Fibroblast of mammary gland (primary cell): Measurements from ENCODE around the gene GALE.
"Not testable (repeated sequence)": the region's sequence is repeated elsewhere in the genome, so short reads cannot be mapped to it uniquely, and the experiment has no call there.

Experiments used
- DNase-seq: peaks from one replicate; pipeline ENCODE4 v3.0.0-alpha.2; 2010; ENCODE audit warnings: low read depth
- H3K4me3 ChIP-seq: 2 replicates; pipeline ENCODE4 v1.5.1; 2011; ENCODE audit warnings: low read depth, mild to moderate bottlenecking, low read length, moderate library complexity; ENCODE audit not compliant: control insufficient read depth
- CTCF ChIP-seq: conservative IDR thresholded peaks from 2 replicates; pipeline ENCODE4 v1.5.1; 2011; ENCODE audit warnings: low read depth, low read length, inconsistent platforms; ENCODE audit not compliant: control insufficient read depth, insufficient read depth

The GALE gene

DNA sequence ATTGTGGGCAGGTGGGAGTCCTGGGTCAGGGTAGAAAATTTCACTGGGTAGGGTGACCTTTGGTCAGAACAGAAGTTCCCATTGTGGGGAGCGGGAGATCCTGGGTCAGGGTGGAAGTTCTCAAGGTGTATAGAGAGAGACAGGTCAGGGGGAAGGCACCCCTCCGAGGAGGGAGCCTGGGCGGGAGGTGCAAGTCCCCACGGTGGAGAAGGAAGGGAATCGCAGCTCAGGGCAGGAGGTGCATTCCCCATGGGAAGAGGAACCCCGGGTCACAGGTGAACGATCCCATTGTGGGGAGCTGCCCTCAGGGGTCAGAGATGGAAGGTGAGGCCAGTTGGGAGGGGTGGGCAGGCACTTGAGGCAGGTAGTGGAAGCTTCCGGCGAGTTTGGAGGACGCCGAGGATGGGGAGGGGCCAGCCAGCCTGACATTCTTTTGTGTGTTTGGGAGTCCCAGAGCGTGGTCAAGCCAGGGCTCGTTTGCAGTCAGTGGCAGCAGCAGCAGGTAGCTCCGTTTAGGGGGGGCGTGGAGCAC, 9.0 kb downstream of the GALE start:
- H3K4me3 ChIP-seq: peak overlapping the region; percentile 90
- no peak for DNase-seq
- no peak for TF ChIP-seq CTCF

DNA sequence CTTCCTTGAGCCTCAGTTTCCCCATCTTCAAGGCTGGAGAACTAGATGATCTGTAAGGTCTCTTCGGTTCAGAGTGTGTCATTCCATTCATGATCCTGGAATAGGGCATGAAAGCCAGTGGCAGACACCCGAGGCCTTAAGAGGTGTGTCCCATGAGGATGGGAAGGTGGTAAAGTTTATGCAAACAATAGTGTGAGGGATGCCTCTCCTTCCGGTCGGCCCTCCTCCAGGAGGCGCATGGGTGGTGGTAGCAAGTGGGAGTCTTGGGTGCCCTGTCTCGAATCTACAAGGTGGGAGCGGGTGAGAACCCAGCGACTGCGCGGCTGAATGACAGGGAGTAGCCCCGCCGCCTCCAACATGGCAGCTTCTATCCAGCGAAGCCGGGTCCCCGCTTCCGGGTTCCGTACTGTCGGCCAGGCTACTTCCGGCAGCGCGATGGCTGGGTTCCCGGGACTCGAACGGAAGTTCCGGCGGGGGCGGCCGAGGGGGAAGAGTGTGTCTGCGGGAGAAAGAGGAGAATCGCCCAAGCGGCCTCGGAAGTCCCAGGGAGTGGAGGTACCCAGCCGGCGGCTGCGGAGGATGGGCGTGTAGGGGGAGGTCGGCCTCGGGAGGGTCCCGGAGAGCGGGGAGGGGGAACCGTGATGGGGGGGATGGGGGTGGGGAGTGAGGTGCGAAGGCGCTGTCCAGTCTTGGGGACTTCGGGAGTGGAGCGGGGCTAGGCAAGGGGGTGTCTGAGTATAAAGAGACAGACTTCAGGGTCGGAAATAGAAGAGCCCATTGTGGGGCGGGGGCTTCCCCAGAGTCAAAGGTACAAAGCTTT, 9.6 kb downstream of the GALE start, which contains the start of gene LYPLA2:
Gene LYPLA2, plus strand, starts transcription at position 450 of the 820 bp plus-strand sequence. CDS start 1,538 bp downstream, outside the sequence.
- DNase-seq: peak; percentile 85
- no peak for TF ChIP-seq CTCF
- peak within 1 kb of the TSS; percentile 90 for H3K4me3 ChIP-seq

DNA sequence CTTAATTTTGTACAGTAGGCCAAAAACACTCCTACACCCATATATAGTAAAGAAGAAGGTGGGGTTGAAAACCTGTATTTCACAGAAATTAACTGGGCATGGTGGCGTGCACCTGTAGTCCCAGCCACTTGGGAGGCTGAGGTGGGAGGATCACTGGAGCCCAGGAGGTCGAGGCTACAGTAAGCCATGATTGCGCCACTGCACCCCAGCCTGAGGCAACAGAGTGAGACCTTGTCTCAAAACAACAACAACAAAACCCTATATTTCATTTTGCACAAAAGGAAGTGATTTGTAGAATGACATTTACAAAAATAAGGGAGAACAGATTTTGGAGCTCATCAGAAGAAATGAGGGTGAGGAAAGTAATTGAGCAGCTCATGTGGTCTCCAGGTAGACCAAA, 11.9 kb downstream of the GALE start:
- DNase-seq: no peak
- TF ChIP-seq CTCF: no peak
- H3K4me3 ChIP-seq: no peak overlapping the region

DNA sequence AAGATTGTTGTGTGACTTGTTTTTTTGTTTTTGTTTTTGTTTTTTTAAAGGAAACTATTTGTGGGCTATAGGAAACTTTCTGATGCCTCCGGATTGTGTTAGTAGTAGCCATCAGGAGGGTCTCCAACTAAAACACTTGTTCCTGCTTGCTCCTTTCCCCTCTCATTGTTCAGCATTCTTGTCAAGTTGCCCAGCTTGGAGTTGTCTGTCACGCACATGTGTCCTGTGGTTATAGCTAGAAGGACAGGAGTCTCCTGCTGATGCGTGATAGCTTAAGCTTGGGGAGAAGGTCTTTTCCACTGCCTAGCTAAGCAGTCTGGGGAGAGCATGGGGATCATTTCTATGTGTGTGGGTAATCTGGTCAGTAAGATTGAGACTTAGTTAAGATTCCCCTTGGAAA, 12.9 kb downstream of the GALE start:
- DNase-seq: no peak
- no peak for TF ChIP-seq CTCF
- no peak overlapping the region for H3K4me3 ChIP-seq

GRCh38 chr1:23784846-23785245, 15.7 kb downstream of the GALE start:
- no peak for TF ChIP-seq CTCF
- DNase-seq: no peak
- H3K4me3 ChIP-seq: no peak overlapping the region

DNA sequence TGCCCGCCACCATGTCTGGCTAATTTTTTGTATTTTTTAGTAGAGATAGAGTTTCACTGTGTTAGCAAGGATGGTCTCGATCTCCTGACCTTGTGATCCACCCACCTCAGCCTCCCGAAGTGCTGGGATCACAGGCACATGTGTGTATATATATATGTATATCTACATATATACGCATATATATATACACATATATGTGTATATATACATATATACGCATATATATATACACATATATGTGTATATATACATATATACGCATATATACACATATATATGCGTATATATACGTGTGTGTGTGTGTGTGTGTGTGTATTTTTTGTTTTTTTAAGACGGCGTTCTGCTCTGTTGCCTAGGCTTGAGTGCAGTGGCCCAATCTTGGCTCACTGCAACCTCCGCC, 17.4 kb downstream of the GALE start:
- not testable (repeated sequence) for H3K4me3 ChIP-seq, DNase-seq

- peak overlapping the region; percentile 89 for H3K4me3 ChIP-seq
- DNase-seq: peak; percentile 76
- no peak for TF ChIP-seq CTCF
Measured at GRCh38 chr1:23779826-23780371, 20.7 kb downstream of the GALE start.
